Central memory CD8-positive, alpha-beta T cell (primary cell): ENCODE results near the gene SV2B.

Source experiments
- ATAC-seq: fragments of 150-1000 bp; cut with Tn5 transposase; replicated peaks from 2 replicates; pipeline ENCODE4 v1.10.0; 2022; ENCODE audit warnings: mild to moderate bottlenecking, moderate FRiP score, moderate number of reproducible peaks; ENCODE audit not compliant: poor library complexity, severe bottlenecking; ENCODE audit errors: extremely low read depth
- DNase-seq, 2 donors: peaks; one replicate each; pipeline ENCODE4 v3.0.0; 2021; ENCODE audit warnings: low spot score in 2 of 2
- H3K27ac Mint-ChIP-seq: one replicate; pipeline ENCODE4 v1.8.0; 2022; ENCODE audit warnings: low read depth, mild to moderate bottlenecking, moderate library complexity, mixed read lengths
- H3K27me3 Mint-ChIP-seq: one replicate; pipeline ENCODE4 v1.8.0; 2022; ENCODE audit warnings: mixed read lengths
- H3K36me3 Mint-ChIP-seq: one replicate; pipeline ENCODE4 v1.8.0; 2022; ENCODE audit warnings: mild to moderate bottlenecking, moderate library complexity, mixed read lengths; ENCODE audit not compliant: insufficient read depth
- H3K4me1 Mint-ChIP-seq: one replicate; pipeline ENCODE4 v1.8.0; 2022; ENCODE audit warnings: mixed read lengths
- H3K4me3 Mint-ChIP-seq: one replicate; pipeline ENCODE4 v1.8.0; 2022; ENCODE audit warnings: mild to moderate bottlenecking, moderate library complexity, mixed read lengths
- H3K9me3 Mint-ChIP-seq: one replicate; pipeline ENCODE4 v1.8.0; 2022; ENCODE audit warnings: mixed read lengths

The SV2B gene

DNA sequence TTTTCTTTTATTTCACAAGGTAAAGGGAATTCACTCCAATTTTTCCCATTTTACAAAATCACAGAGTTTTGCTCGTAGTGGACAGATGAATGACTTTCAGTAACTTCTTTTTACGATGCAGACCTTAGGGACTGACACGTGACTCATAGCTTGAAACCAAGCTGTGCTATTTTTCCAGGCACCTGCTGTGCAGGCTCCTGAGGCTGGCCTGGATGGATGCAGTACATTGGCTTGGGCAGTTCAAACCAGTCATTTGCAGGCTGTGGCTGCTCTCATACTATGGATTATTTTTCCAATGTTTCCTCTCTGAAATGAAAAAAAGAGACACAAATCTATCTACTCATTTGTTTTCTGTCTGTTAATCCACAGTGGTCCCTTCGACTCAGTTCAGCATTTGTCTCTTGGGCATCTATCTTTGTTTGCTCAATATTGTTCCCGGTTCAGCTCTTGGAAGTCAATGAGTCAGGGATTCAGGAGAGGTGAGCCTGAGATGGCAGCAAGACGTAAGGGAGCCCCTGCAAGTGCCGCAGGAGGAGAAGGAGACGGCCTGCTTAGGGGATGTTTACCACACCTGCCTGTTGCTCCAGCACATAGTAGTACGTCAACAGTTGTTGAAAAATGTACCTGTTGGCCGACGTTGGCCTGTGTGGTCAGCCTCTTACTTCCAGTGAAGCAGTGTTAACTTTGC lies 92.8 kb downstream of the SV2B start:
- no peak overlapping the region for H3K27ac Mint-ChIP-seq
- peaks cover 65% of the 10 kb centered on the region for H3K27me3 Mint-ChIP-seq
- no peaks in the 10 kb centered on the region for H3K4me1 Mint-ChIP-seq
- DNase-seq (no peak), ATAC-seq (no peak)
- H3K4me3 Mint-ChIP-seq = no peak overlapping the region
- H3K9me3 Mint-ChIP-seq = no peaks in the 10 kb centered on the region
- H3K36me3 Mint-ChIP-seq = no peaks in the 10 kb centered on the region

DNA sequence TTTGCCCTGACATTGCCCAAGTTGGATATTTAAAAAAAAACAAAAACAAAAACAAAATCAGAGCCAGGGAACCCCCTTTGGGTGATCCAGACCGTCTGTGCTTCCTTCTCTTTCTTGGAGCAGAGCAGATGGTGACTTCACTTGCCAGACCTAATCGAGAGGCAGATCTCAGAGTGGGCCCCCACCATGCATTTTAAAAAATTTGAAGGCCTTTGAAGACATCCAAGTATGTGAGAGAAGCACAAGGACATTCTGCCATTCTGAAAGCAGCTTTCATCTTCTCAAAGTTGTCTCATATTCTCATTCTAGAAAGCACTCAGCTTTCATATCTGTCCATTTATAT lies 93.3 kb downstream of the SV2B start:
- Mint-ChIP-seq H3K9me3 (no peaks in the 10 kb centered on the region), H3K27me3 (peaks cover 65% of the 10 kb centered on the region), H3K36me3 (no peaks in the 10 kb centered on the region), H3K27ac (no peak overlapping the region), H3K4me3 (no peak overlapping the region), H3K4me1 (no peaks in the 10 kb centered on the region)
- ATAC-seq (no peak), DNase-seq (no peak)

DNA sequence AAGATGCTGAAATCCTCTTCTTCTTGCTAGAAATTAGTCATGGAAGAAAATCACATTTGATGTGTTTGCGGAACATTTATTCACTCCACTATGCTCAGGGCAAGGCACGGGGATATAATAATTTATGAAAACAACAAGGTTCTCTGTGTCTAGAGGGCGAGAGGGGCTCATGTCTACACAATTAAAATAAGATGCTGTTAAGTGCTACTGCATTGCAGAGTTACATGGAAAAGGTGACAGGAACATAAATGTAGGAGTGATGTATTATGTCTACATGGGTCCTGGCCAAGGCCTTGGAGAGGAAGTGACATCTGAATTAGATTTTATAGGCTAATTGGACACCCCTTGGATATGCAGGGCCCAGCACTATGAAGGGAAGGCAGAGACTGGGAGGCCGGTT lies 96.1 kb downstream of the SV2B start:
- H3K4me1 Mint-ChIP-seq = no peaks in the 10 kb centered on the region
- no peak overlapping the region for H3K27ac Mint-ChIP-seq
- no peak overlapping the region for H3K4me3 Mint-ChIP-seq
- DNase-seq = no peak
- H3K9me3 Mint-ChIP-seq = no peaks in the 10 kb centered on the region
- peaks cover 53% of the 10 kb centered on the region for H3K27me3 Mint-ChIP-seq
- no peak for ATAC-seq
- no peaks in the 10 kb centered on the region for H3K36me3 Mint-ChIP-seq

DNA sequence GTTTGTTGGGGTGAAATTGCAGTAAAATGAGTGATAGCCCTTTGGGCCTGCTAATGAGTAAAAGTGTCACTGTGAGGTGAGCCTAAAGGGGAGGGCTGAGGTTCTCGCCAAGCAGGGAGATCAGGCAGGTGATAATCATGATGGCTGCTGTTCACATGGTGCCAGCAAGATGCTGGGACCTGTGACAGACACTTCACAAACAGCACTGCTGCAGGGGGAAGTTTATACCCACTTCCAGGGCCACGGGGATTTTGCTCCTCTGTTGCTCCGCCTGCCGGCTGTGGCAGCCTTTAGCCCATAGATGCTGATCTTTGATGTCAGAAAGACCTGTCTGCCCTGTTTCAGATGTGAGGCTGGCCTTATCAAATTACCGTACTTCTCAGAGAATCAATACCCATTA lies 96.7 kb downstream of the SV2B start:
- DNase-seq = no peak
- H3K27me3 Mint-ChIP-seq = peaks cover 53% of the 10 kb centered on the region
- no peaks in the 10 kb centered on the region for H3K36me3 Mint-ChIP-seq
- ATAC-seq = no peak
- H3K9me3 Mint-ChIP-seq = no peaks in the 10 kb centered on the region
- H3K27ac Mint-ChIP-seq = no peak overlapping the region
- H3K4me3 Mint-ChIP-seq = no peak overlapping the region
- H3K4me1 Mint-ChIP-seq = no peaks in the 10 kb centered on the region

DNA sequence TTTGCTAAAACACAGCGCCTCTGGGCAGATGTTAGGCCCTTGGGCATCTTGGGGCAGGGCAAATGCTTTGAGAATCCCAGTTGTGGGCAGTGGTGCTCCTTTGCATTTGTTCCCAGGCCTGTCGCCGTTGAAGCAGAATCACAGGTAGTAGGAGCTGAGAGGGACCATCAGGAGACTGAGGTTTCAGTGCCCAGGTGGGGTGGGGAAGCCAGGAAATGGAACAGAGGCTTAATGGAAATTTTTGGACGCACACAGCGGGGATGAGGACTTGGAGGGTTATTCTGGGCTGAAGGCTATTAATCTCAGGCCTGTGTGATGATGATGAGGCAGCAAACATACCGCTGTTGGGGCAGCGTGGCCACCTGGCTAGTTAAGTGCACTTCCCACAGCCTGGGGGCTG lies 99.5 kb downstream of the SV2B start:
- H3K9me3 Mint-ChIP-seq = no peaks in the 10 kb centered on the region
- H3K4me3 Mint-ChIP-seq = no peak overlapping the region
- peaks cover 37% of the 10 kb centered on the region for H3K27me3 Mint-ChIP-seq
- no peak overlapping the region for H3K27ac Mint-ChIP-seq
- DNase-seq = no peak
- H3K36me3 Mint-ChIP-seq = no peaks in the 10 kb centered on the region
- no peaks in the 10 kb centered on the region for H3K4me1 Mint-ChIP-seq
- no peak for ATAC-seq

DNA sequence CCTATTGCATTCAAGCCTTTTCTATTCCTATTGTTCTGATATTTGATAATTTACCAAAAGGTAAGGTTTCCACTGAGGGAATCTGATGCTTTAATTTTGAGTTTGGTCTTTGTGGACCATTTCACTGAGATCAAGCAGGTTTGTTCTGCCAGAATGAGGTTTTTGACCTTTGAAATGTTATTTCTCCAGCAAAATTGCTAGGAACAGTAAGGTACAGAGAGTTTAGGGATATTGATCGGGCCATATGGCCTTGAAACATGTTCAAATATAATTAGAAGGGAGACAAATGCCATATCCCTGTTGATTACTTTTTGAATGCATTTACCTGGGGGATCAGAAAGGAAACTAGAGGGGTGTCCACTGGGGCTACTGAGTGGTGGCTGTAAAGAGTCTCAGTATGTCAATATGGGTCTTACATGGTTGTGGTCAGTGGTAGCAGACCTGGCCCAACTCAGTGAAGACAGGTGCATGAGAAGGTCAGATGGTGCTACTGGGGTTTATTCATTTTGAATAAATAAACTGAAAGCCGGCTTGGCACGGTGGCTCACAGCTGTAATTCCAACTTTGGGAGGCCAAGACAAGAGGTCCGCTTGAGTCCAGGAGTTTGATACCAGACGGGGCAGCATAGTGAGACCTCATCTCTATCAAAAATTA lies 100.2 kb downstream of the SV2B start:
- Mint-ChIP-seq H3K27ac (no peak overlapping the region), H3K4me1 (no peaks in the 10 kb centered on the region), H3K4me3 (no peak overlapping the region), H3K36me3 (no peaks in the 10 kb centered on the region), H3K9me3 (no peaks in the 10 kb centered on the region), H3K27me3 (peaks cover 31% of the 10 kb centered on the region)
- no peak for ATAC-seq
- no peak for DNase-seq

DNA sequence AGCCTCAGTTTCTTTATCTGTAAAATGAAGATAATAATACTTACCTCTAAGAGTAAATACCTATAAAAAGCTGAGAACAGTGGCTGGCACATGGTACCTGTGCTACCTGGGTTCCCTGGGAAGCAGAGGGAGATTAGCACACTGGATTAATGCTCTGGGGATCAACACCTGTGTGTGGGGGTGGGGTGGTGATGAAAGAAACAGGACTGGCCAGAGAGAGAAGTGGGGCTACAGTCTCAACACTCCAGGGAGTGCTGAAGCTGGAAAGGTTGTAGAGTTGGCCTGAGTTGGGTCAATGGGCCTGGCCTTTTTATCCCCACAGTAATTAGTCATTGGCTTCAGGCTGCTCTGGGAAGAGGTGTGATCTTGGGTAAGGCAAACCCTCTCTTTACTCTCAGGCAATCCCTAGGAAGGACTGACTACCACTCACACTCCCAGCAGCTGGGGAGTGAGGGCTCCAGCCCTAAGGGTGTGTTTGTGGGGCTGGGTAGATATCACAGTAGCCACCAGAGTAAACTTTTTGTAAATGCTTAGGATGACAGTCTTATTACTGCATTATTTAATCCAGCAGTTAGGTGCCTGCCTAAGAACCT lies 102.5 kb downstream of the SV2B start:
- H3K4me1 Mint-ChIP-seq = no peaks in the 10 kb centered on the region
- ATAC-seq (no peak), DNase-seq (no peak)
- H3K9me3 Mint-ChIP-seq = no peaks in the 10 kb centered on the region
- H3K36me3 Mint-ChIP-seq = no peaks in the 10 kb centered on the region
- no peak overlapping the region for H3K4me3 Mint-ChIP-seq
- H3K27ac Mint-ChIP-seq = no peak overlapping the region
- H3K27me3 Mint-ChIP-seq = peaks cover 44% of the 10 kb centered on the region

DNA sequence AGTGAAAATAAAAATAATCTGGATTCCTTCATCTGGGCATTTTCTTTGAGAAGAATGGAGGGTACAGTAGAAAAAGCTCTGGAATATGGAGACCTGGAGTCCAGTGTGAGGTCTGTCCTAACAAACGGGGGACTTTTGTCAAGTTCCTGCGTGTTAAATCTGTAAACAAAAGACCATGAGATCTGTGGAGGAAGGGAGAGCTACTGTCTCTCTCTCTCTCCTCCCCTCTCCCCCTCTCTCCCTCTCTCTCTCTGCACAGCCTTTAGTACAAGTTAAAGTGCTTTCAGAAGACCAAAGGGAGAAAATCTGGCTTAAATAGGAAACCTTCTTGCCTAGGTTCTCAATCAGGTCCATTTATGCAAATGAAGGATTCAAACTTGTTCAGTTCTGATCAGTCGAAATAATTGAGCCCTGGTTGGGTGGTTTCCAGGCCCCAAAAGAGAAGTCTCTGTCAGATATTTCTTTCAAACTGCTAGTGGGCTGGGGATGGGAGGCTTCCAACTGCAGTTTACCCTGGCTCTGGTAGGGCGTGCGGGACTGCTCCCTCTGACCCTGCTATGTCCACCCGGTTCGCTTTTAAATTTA lies 103.7 kb downstream of the SV2B start:
- no peaks in the 10 kb centered on the region for H3K36me3 Mint-ChIP-seq
- H3K27me3 Mint-ChIP-seq = peaks cover 53% of the 10 kb centered on the region
- DNase-seq (no peak), ATAC-seq (no peak)
- no peak overlapping the region for H3K4me3 Mint-ChIP-seq
- no peak overlapping the region for H3K27ac Mint-ChIP-seq
- H3K9me3 Mint-ChIP-seq = no peaks in the 10 kb centered on the region
- no peaks in the 10 kb centered on the region for H3K4me1 Mint-ChIP-seq

DNA sequence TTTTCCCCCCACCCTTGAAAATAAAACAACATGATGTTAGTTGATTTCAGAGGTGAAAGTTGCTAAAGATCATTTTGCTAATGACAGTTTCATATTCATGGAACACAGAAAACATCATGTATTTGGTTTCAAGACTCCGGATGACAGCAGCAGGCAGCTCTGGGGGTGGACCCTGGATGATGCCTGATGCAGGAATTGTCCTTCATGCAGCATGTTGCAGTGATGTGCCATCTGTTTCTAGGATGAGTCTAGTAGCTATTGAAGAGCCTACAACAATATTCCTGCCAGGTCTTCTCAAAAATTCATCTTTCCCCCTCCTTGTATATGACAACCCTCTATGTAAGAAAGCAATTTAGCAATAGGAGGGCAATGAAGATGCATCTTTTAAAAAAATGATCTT lies 108.3 kb downstream of the SV2B start:
- Mint-ChIP-seq H3K4me1 (no peaks in the 10 kb centered on the region), H3K4me3 (no peak overlapping the region), H3K27me3 (peaks cover 57% of the 10 kb centered on the region), H3K9me3 (no peaks in the 10 kb centered on the region), H3K36me3 (no peaks in the 10 kb centered on the region), H3K27ac (no peak overlapping the region)
- ATAC-seq (no peak), DNase-seq (no peak)

DNA sequence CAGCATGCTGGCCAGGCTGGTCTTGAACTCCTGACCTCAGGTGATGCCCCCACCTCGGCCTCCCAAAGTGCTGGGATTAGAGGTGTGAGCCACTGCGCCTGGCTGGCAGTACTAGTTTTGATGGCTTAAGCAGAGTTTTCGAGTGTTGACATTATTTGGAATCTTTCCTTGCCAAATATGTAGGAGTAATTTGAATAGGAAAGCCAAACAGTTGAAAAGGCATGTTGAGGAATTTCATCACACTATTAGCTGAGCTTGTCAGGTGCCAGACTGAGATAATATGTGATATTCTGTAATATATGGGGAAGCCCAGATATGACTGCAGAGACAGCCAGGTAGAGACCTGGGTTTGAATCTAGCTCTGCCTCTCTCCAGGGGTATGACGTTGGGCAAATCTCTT lies 109.3 kb downstream of the SV2B start:
- no peak overlapping the region for H3K4me3 Mint-ChIP-seq
- H3K27me3 Mint-ChIP-seq = peaks cover 57% of the 10 kb centered on the region
- H3K9me3 Mint-ChIP-seq = no peaks in the 10 kb centered on the region
- no peaks in the 10 kb centered on the region for H3K36me3 Mint-ChIP-seq
- DNase-seq (no peak), ATAC-seq (no peak)
- no peak overlapping the region for H3K27ac Mint-ChIP-seq
- no peaks in the 10 kb centered on the region for H3K4me1 Mint-ChIP-seq

DNA sequence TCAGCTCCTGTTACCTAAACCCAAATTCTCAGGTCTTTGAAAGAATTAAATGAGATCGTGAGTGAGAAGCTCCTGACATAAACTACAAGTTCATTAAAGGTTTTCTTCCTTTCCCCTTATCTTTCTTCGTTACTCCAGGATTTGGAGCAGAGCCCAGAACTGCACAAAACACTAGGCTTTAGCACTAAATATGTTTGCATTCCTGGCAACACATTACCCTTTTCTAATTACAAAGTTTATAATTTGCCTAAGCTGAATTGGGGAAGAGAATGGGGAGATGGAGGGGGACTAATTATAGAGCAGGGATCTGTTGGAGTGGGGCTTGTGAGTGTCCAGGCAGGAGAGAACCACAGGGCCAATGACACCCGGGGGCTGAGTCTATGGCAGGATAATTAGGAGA lies 109.7 kb downstream of the SV2B start:
- Mint-ChIP-seq H3K27me3 (peaks cover 57% of the 10 kb centered on the region), H3K9me3 (no peaks in the 10 kb centered on the region), H3K36me3 (no peaks in the 10 kb centered on the region), H3K4me1 (no peaks in the 10 kb centered on the region), H3K4me3 (no peak overlapping the region), H3K27ac (no peak overlapping the region)
- DNase-seq = no peak
- ATAC-seq = no peak

DNA sequence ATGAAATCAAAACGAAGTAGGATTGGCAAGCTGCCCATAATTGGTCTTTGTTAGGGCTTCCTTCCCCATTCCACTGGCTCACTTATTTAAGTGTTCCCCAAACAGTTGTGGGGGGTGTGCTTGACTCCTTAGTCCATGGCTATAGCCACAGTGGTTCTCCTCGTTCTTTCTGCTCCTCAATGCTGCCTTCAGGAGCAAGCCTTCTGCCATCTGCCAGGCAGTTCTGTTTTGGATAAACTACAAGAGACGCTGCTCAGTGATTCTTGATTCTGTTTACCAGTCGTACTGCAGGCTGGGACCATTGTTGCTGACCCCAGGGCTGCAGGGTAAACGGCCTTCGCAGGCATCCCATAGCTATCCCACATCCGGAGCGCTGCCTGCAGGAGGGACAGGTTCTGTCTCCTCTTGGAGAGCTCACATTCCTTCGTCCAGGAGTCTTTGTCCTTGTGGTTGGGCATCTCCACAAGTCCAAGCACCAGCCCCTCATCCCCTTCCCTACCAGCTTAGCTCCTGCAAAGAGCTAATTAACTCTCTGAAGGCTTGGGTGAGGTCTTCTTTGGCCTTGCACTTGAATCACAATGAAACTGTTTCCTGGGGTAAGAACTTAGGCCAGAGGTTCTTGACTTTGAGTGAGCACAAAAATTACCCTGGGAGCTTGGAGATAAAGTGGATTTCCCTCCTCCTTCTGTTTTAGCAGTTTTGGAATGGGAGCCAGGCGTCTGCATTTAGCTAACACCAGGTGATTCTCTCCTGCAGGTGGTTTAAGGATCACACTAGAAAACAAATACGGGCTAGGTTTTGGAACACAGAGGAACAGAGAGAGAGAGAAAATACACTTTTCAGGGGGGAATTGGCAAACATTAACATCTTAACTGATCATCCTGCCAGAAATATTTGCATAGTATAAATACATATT lies 114.9 kb downstream of the SV2B start:
- H3K36me3 Mint-ChIP-seq = no peaks in the 10 kb centered on the region
- H3K9me3 Mint-ChIP-seq = no peaks in the 10 kb centered on the region
- ATAC-seq (no peak), DNase-seq (no peak)
- H3K27me3 Mint-ChIP-seq = peaks cover 40% of the 10 kb centered on the region
- no peaks in the 10 kb centered on the region for H3K4me1 Mint-ChIP-seq
- H3K27ac Mint-ChIP-seq = no peak overlapping the region
- H3K4me3 Mint-ChIP-seq = no peak overlapping the region
